OCI-LY7 (cell line): ENCODE measurements around the gene POLRMT.

ENCODE experiments used
- CTCF ChIP-seq: fragments of 200-600 bp; sonication (generic); conservative IDR thresholded peaks from 2 replicates; pipeline ENCODE4 v1.5.1; 2014; ENCODE audit warnings: mild to moderate bottlenecking, antibody characterized with exemption, low read length, moderate library complexity, mixed read lengths
- EZH2phosphoT487 ChIP-seq: fragments of 200-600 bp; sonication (generic); IDR thresholded peaks from 2 replicates; pipeline ENCODE4 v1.6.1; 2018; ENCODE audit warnings: low read depth, borderline replicate concordance, mild to moderate bottlenecking, mixed run types, antibody characterized with exemption, low read length, moderate library complexity, mixed read lengths

GRCh38 chr19:571566-571974 is 61.8 kb downstream of the POLRMT start:
- no peak for TF ChIP-seq CTCF
- no peak for TF ChIP-seq EZH2phosphoT487
